GM19023 (cell line): Measurements from ENCODE around the gene LOXL3.
A peak's percentile ranks its signal among the peaks of the same experiment; 100 is the strongest.

Source experiments
- ATAC-seq: cut with Tn5 transposase; IDR thresholded peaks from one replicate; pipeline ENCODE4 v1.9.1; 2021; ENCODE audit warnings: mild to moderate bottlenecking, moderate library complexity; ENCODE audit not compliant: unreplicated experiment

LOXL3 gene

GRCh38 chr2:74530239-74531187, 23.2 kb downstream of the LOXL3 start:
- ATAC-seq = peak; percentile 34

- ATAC-seq = peak; percentile 80
Measured at GRCh38 chr2:74529357-74530238, 24.1 kb downstream of the LOXL3 start, which contains the start of the genes AUP1 and HTRA2. TSS of gene AUP1 (minus strand) at chr2:74529706. CDS start at chr2:74529629, 77 bp downstream. TSS of gene HTRA2 (plus strand) at chr2:74529933. CDS start at chr2:74530007, 74 bp downstream.

GRCh38 chr2:74528600-74529356, 25.0 kb downstream of the LOXL3 start:
- ATAC-seq = peak; percentile 8

- no peak for ATAC-seq
Measured at GRCh38 chr2:74527741-74528140, 26.0 kb downstream of the LOXL3 start.

- ATAC-seq = no peak
Measured at GRCh38 chr2:74526649-74527230, 27.0 kb downstream of the LOXL3 start.

- ATAC-seq = no peak
Measured at GRCh38 chr2:74525717-74526648, 27.8 kb downstream of the LOXL3 start, which contains the start of gene DQX1. TSS of gene DQX1 (minus strand) at chr2:74526231. CDS start at chr2:74525729, 502 bp downstream.

- ATAC-seq = no peak
Measured at GRCh38 chr2:74524955-74525716, 28.6 kb downstream of the LOXL3 start.

GRCh38 chr2:74524005-74524404, 29.7 kb downstream of the LOXL3 start:
- ATAC-seq = no peak

GRCh38 chr2:74522516-74522915, 31.2 kb downstream of the LOXL3 start:
- no peak for ATAC-seq

GRCh38 chr2:74516650-74517049, 37.1 kb downstream of the LOXL3 start:
- no peak for ATAC-seq

- peak; percentile 82 for ATAC-seq
Measured at GRCh38 chr2:74515981-74516633, 37.6 kb downstream of the LOXL3 start.

- no peak for ATAC-seq
Measured at GRCh38 chr2:74515271-74515980, 38.3 kb downstream of the LOXL3 start.

- no peak for ATAC-seq
Measured at GRCh38 chr2:74514368-74515270, 39.1 kb downstream of the LOXL3 start, which contains the start of gene TLX2. TSS of gene TLX2 (plus strand) at chr2:74514450. CDS start at chr2:74514807, 357 bp downstream.

- no peak for ATAC-seq
Measured at GRCh38 chr2:74513605-74514367, 40.0 kb downstream of the LOXL3 start.
